NOMO-1 (cell line): ENCODE data around the gene MYOD1.

Experiments
- DNase-seq, 2 experiments: peaks; one replicate each; lab custom pipeline; 2025; ENCODE audit not compliant: unreplicated experiment in 2 of 2; lab: John Stamatoyannopoulos, UW

MYOD1 gene

DNA sequence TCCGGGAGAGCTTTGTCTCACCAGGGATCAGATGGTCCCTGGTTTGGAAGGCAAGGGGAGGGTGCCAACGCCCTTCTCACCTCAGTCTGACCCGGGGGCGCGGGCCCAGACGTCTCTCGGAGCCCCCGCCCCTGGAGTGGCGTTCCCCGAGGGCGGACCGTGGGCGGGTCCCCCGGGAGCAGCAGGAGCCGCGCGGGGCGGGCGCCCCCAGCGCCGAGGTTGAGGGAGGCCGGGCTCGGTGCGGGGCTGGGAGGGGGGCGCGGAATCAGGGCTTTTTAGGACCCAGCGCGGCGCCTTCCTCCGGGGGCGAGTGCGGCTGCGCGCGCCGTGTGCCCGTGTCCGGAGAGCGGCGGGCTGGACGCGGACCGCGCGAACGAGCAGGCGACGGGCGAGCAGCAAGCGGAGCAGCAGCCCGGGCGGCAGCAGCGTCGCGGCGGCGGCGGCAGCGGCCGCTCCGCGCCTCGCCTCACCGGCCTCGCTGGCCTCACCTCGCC is 15.1 kb downstream of the MYOD1 start, which contains the start of gene KCNC1:
Gene KCNC1, plus strand, starts transcription at position 364 of the 494 bp plus-strand sequence. CDS start 1,222 bp downstream, outside the sequence.
- DNase-seq = no peak

DNA sequence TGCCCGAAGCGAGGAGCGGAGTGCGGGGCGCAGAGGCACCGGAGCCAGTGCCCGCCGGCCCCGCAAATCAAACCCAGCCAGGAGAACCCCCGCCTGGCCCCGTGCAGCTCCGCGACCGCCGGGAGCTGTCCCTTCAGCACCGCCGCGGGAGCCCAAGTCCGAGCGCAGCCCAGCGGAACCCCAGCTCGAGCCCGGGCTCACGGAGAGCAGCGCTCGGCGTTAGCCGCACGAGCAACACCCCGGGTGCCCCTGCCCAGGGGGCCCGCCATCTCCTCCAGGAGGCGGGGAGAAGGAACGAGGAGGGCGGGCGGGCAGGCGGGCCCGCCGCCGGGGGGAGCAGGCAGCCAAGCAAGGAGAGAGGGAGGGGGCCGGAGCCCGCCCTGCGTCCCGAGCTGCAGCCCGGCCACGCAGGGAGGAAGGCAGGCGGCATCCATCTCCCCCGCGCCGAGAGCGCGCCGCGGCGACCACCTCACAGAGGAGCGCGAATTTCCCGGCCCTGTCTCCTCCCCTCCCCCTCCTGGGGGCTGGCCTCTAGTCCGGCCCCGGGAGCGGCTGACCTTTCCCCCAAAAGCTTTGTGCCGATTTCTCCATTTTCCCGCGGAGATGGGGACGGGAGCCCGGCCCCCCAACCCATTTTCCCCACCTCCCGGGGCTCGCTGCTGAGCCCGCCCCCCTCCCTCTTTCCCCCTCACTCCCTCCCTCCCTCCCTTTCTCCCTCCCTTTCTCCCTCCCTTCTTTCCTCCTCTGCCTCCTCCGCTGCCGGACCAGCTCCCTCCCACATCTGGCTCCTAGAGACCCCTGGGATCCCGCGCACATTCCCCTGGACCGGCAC is 15.8 kb downstream of the MYOD1 start:
- DNase-seq = peak; percentile 16 to 33

DNA sequence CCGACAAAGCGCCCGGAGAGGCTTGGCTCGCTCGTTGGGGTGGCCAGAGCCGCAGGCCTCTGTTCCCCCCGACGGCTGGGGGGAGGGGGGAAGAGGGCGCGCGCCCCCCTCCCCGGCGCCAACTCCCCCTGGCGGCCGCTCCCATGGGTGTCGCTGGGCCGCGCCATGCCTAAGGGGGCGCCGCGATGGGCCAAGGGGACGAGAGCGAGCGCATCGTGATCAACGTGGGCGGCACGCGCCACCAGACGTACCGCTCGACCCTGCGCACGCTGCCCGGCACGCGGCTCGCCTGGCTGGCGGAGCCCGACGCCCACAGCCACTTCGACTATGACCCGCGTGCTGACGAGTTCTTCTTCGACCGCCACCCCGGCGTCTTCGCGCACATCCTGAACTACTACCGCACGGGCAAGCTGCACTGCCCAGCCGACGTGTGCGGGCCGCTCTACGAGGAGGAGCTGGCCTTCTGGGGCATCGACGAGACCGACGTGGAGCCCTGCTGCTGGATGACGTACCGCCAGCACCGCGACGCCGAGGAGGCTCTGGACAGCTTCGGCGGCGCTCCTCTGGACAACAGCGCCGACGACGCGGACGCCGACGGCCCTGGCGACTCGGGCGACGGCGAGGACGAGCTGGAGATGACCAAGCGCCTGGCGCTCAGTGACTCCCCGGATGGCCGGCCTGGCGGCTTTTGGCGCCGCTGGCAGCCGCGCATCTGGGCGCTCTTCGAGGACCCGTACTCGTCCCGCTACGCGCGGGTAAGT is 16.6 kb downstream of the MYOD1 start:
- no peak for DNase-seq

DNA sequence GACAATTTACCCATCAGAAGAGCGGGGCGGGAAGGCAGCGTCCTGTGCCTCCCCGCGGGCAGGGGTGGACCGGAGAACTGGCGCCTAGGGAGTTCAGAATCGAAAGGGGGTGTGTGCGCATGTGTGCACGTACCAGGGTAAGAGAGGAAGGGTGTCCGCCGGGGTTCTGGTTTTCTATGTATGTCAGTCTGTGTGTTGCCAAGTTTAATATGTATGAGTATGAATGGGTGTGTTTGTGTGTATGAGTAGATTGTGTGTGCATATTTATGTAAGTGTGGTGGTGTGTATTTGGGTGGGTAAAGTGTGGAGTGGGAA is 17.2 kb downstream of the MYOD1 start:
- no peak for DNase-seq

DNA sequence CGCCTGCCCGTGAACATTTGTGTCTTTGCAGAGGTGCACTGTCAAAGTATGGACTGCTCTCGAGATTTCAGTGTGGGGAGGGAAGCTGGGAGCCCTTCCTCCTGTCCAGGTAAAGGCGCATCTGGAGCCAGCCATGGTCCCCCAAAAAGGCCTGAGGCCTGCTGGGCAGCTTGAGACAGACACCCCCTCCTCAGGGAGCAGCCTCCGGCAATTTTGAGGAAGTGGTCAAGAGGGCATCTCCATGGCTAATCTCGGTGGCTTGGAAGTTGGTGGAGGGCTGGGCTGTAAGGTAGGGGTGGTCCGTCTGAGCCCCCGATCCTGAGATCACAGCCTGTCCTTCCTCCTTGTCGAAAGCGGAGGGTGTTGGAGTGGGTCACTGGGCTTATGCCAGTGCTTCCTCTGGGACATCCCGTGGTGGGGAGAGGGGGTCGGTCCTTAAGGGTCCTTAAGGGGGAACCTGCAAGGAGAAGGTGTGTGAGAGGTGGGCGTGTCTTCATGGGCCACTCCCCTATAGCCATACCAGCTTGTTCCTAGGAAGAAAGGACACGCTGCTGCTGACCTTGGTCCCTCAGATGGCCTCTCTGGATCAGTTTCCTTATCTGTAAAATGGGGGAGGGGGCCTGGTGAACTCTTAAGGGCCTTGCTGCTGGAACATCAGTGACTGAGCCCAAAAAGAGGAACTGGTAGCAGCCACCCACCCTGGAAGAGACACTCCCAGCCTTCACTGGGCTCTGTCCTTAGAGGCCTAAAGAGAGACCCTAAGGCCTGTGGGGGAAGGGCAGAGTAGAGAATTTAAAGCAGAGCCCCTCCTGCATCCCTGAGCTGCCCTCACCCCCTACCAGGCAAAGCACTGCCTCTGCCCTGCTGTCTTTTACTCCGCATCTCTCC is 17.8 kb downstream of the MYOD1 start:
- no peak for DNase-seq

GRCh38 chr11:17738151-17738973 is 19.0 kb downstream of the MYOD1 start:
- no peak for DNase-seq

- no peak for DNase-seq
Observed at GRCh38 chr11:17739945-17740338, 20.6 kb downstream of the MYOD1 start.

GRCh38 chr11:17740649-17741235 is 21.4 kb downstream of the MYOD1 start:
- no peak for DNase-seq

- DNase-seq = no peak
Observed at GRCh38 chr11:17741487-17741886, 22.1 kb downstream of the MYOD1 start.

DNA sequence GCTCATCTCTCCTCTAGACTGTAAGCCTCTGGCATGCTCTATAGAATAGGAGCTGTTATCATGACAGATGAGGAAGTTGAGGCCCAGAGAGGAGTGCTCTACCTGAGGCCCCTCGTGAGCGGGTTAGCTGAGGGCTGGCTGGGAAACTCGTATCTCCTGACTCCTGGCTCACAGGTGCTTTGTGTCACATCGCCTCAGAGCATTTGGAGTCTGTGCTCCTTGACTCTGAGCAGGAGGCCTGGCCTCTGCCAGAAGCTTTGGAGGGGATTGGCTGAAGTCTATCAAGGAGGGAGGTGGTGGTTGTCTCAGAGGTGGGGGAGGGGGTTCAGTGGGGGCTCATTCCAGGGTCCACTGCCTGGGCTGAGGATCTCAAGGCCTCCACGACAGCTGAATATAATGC is 22.6 kb downstream of the MYOD1 start:
- no peak for DNase-seq

- no peak for DNase-seq
Observed at GRCh38 chr11:17743026-17743807, 23.8 kb downstream of the MYOD1 start.

- DNase-seq = no peak
Observed at GRCh38 chr11:17743808-17744119, 24.4 kb downstream of the MYOD1 start.

DNA sequence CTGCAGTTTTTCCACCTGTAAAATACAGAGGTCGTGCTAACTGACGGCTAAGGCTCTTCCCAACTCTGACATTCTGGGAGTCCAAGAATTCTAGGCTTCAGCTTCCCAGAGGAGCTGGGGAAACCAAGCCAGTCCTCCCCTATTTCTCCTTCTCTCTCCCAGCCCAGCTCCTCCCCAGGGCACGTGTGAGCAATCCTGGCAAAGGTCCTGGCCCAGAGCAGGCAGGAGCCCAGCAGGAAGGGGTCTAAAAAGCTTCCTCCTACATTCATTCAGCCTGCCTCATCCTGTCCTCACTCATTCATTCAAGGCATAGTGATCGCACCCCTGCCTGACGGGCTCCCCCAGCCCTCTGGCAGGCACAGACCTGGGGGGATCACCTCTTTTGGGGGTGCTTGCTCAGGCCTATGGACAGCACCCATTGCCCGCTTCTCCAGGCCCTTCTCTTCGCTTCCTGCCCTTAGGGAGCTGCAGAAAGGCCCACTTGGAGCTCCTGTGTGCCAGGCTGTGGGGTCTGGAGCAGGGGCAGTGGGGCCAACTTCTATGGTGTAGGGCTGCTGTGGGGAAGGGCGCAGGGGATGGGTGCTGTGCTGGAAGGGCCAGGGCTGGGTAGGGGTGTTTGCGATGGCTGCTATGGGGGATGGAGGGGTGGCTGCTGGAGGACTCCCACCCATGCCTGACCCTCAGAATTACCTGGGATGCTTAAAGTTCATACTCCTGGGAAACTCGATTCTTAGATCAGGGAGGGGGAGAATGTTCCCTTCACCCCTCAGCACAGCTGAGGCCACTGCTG is 25.0 kb downstream of the MYOD1 start:
- no peak for DNase-seq

DNA sequence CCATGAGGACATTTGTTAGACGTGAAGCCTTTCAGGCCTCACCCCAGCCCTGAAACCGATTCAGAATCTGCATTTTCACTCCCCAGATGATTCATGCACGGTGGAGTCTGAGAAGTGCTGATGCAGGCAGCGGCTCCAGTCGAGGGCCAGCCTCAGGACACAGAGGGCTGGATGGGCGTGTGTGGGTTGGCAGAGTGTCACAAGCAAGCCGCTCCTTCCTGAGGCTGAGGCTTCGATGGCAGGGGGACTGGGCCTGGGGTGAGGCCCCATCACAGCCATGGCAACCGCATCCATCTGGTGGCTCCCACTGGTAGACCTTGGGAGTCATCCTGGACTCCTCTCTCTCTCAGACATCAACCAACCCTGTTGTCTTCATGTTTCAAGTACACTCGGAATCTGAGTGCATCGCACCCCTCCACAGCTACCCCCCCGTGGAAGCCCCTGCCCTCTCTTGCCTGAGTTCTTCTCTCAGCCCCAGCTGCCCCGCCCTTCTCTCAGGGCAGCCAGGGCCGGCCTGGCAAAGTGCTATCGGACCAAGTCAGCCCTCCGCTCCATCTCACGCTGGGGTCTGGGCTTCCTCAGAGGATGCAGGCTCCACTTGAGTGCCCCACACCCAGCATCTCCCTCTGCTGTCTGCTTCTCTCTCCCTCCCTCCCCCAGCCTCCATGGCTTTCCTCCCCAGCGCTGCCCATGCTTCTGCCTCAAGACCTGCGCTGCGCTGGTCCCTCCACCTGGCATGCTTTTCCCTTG is 25.8 kb downstream of the MYOD1 start:
- no peak for DNase-seq

DNA sequence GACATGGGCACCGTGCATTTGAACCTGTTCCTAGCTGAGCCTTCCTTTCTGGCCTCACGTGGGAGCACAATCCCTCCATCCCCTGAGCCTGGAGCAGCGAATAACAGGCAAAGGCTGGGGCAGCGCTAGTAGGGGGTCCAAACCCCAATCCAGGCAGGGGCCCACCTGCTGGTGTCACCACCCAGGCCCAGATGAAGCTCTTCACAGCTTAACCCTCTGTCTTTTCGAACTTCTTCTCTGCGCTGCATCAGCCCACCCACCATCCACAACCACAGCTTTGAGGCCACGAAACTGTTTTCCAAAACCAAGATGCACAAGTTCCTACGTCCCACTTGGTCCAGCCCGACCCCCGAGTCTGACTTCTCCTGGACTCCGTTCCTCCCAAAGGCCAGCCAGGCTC is 26.7 kb downstream of the MYOD1 start:
- DNase-seq = no peak

GRCh38 chr11:17747131-17747955 is 28.0 kb downstream of the MYOD1 start:
- no peak for DNase-seq

DNA sequence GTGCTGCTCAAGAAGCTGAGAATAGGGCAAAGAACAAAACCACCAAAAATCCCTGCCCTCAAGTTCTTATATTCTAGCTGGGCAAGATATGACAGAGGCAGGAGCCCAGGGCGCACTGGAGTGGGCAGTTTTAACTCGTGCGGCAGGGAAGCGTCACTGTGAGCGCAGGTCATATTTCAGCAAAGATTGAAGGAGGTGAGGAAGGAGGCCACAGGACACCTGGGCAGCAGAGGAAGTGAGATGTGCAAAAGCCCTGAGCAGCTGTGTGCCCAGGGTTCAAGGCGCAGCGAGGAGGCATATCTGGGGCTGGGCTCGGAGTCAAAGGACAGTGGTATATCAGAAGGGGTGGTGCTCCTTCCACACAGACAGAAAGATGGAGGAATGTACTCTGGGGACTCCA is 28.7 kb downstream of the MYOD1 start:
- DNase-seq = no peak
